HG02623 (cell line): ENCODE data around the gene MYOM1.

Source experiments
- ATAC-seq: cut with Tn5 transposase; IDR thresholded peaks from one replicate; pipeline ENCODE4 v1.9.1; 2021; ENCODE audit warnings: moderate library complexity; ENCODE audit not compliant: unreplicated experiment

Gene MYOM1

DNA sequence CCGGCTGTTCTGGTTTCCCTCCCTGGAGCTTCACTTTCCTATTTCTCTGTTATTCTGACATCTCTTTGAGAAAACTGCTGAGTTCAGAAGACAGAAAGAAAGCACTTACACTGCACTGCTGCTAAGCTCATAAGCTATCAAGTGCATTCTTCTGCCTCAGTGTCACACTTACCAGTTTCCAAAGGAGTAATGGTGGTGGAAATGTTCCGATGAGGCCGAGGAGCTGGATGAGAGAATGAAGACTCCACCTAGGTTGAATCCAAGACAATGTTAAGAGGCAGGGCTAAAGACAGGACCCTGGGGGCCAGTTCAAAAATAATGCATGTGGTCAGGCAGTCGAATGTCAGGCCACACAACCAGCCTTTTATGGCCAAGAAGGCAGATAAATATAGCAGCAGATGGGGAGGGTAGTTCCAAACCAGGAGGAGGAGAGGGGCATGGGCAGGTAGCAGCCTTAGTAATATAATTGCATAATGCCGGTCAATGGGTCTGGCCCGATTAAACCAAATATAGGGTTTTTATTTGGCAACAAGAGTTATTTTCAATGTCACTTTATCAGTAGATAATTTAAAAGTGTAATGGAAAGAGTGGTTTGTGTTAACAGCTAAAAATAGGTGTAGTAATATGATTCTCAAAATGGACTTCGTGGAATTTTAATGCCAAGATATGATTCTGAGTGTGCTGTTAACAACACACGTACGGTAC, at the start of gene MYOM1:
MYOM1 (minus strand) TSS at position 338 of the 705 bp plus-strand sequence. CDS start 4,745 bp downstream, outside the sequence.
- no peak for ATAC-seq

DNA sequence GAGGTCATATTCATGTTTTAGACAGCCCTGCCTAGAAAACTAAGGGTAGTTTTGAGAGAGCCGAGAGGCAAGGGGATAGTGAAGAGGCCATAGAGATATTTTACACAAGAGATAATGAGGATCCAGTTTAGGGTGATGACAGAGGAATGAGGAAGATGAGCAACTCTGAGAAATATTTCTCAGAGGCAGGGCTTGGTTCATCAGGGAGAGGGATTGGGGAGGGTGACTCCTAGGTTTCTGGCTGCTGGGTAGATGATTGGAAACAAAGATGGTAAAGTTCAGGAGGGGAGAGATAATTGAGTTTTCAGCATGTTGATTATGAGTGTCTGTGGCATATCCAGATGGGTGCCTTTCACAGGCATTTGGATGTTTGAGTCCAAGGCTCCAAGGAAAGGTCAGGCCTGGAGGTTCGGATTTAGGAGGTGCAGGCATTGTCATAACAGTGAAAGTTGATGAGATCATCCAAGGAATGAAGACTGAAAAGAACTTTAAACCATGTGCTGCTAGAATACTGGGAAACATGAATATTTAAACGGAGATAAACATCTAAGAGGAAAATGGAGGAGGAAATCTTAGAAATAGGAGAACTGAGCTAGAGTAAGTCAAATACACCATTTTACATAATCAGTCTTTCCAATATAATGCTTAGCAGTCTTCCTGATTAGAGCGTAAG, 49.6 kb upstream of the MYOM1 start:
- no peak for ATAC-seq

DNA sequence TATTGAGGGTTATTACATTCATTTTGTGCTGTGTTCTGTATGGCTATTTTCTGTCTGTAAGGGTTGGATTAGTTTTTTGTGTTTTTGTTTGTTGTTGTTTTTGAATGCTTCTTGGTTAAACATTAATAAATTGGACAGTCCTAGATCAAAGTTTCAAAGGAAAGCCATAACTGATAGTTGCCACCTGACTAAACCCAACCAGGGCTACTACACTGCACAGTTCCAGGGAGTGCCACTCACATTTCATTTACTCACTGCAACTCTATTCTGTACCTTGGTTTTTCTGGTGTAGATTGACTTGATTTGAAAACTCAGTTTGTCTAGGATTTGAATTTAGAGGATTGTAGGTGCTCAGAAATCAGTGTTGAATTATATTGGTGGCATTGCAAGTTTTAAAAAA, 48.5 kb upstream of the MYOM1 start:
- no peak for ATAC-seq

DNA sequence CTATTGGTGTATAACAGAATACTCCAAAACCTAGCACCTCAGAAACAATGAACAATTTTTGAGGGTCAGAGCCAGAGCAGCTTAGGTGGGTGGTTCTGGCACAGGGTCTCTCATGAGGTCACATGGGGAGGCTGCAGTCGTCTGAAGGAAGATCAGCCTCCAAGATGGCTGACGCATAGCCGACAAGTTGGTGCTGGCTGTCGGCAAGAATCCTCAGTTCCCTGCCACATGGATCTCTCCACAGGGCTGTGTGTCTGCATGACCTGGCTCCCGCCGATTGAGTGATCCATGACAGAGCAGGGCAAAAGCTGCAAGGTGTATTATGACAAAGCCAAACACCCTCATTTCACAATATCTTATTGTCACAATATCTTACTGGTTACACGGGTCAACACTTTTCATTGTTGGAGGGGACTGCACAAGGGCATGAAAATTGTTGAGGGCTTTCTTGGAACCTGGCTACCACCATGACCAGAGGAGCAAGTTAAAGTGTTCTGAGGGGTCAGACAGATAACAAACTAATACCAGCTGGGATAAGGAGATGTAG, 46.4 kb upstream of the MYOM1 start:
- ATAC-seq, result no peak

DNA sequence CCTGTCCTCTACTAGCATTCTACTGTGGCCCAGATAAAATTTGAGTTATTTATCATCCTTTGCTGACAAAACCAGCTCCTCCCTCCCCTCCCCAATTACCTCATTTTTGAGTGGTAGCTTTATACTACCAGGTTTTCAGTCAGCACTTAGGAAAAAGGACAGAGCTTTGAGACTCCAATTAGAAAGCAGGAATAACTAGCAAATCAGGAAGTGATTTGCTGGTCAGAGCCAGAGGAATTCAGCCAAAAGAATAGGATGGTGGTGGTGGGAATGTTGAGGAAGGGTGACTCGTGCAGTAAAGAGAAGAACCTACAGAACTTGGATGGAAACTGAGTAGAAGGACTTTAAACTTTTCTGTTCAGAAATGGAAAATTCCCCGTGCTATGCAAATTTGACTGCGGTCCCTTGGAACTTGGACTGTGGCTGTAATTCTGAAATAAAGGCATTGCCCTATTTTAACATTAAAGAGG, 45.8 kb upstream of the MYOM1 start:
- no peak for ATAC-seq

DNA sequence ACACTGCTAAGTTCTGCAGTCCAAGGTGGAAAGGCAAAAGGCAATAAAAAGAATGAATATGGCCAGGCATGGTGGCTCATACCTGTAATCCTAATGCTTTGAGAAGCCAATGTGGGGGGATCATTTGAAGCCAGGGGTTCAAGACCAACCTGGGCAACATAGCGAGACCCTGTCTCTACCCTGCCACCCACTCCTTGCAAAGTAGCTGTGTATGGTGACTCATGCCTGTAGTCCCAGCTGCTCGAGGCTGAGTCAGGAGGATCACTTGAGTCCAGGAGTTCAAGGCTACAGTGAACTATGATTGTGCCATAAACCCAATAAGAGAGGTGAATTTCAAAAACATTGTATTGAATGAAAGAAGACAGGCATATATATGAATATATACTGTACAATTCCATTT, 44.6 kb upstream of the MYOM1 start:
- no peak for ATAC-seq

- ATAC-seq, result no peak
Measured at GRCh38 chr18:3263132-3263700, 43.4 kb upstream of the MYOM1 start.

- ATAC-seq, result peak; percentile 27
Measured at GRCh38 chr18:3262234-3263131, 42.7 kb upstream of the MYOM1 start.

- peak; percentile 83 for ATAC-seq
Measured at GRCh38 chr18:3261373-3262233, 41.8 kb upstream of the MYOM1 start, which contains the start of gene MYL12B. TSS of gene MYL12B (plus strand) at chr18:3262133. CDS start at chr18:3272899, 10,766 bp downstream.

GRCh38 chr18:3260995-3261372, 41.2 kb upstream of the MYOM1 start:
- ATAC-seq, result no peak

DNA sequence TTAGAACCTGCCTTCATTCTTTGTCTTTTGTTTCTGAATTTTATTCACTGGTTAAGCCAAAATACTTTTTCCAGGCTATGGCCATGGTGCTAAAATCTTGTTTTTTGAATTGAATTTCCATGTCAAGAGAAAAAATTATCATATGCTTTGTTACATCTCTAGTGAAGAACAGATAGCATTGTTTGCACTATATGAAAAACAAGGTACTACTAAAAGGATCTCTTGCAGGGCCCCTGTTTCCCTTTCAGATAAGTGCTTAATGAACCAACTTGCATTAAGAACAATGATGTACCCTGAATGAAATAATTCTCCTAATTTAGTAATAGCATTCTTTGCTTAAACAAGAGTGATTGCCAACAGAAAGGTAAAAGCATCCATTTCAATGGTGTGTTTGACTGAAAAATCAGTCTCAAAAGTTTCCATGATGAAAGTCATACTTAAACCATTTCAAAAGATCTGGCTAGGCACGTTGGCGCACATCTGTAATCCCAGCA, 37.9 kb upstream of the MYOM1 start:
- ATAC-seq, result no peak

DNA sequence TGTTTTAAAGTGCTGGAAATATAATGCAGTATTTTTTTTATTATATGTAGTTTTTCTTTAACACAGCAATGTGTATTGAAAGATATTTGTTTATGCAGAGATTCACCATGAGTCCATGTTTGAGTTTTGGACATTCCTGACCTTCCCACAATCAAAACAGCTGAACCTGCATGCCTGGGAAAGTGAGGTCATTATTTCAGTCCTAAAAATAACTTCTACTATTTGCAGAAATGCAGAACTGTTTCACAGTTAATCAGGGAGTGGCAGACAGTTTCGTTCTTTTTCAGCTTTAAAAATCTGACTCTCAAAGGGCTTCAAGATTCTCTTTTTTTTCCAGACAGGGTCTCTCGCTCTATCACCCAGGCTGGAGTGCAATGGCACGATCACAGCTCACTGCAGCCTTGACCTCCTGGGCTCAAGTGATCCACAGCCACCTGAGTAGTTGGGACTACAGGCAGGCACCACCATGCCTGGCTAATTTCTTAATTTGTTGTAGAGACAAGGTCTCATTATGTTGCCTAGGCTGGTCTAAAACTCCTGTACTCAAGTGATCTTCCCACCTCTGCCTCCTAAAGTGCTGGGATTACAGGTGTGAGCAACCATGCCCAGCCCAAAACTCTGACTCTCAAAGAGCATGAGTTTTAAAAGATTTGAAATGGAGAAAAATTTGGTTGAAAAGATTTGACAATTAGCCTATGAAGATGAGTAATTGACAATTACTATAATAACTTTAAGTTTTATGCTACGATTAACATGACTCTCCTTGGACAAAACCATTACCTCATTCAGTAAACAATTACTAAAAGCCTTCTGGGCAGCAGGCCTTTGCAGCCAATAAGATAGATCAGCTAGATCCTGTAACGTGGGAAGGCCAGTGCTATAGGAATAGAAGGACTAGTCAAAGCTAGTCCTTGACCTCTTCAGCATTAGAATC, 37.2 kb upstream of the MYOM1 start:
- peak; percentile 32 for ATAC-seq

DNA sequence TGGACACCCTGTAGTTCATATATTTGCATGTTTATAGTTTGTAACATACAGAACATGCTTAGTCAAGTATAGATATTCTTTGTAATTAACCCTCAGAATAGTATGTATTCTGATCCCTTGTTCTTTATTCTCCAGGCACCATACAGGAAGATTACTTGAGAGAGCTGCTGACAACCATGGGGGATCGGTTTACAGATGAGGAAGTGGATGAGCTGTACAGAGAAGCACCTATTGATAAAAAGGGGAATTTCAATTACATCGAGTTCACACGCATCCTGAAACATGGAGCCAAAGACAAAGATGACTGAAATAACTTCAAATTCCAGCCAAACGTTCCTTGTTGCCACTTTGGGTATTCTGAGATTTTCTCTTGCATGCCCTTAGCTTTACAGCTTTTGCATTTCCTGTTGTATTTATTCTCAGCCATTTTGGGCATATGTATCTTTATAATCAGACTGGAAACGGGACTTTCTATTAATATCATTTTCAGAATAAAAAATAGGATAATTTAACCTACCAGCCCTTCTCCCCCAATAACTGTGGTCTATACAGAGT, 35.9 kb upstream of the MYOM1 start:
- ATAC-seq, result no peak

- no peak for ATAC-seq
Measured at GRCh38 chr18:3254725-3255124, 35.0 kb upstream of the MYOM1 start.

DNA sequence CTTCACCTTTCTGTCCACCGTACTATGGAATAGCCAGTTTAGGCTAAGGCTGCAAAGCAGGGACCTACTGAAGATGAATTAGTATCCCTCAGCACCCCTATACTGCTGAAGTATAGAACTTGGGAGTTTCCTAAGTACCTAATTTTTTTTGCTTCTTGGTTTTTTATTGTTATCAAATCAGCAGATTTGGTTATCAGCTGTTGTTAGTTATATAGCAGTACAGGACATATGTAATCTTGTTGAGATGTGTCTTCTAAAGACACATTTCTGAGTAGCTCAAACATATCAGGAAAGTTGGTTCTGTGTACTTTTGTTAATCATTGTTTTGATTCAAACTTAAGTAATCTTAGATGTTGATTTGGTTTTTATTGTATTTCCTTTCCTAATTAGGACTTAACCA, 33.1 kb upstream of the MYOM1 start:
- no peak for ATAC-seq

DNA sequence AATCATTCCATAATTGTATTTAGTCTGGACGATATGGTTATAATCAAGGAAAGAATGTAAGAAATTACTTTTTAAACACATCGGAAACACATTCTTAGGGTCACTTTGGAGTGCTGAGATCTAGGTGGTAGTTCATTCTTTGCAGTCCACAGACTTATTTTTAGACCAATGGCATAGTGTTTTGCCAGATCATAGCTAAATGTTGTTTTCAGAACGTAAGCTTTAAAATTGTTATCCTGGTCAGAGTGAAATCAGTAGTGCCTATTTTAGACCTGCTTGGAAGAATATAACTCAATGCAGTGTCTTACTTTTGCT, 32.2 kb upstream of the MYOM1 start:
- no peak for ATAC-seq

- ATAC-seq, result no peak
Measured at GRCh38 chr18:3251249-3251962, 31.6 kb upstream of the MYOM1 start.
